ENCODE measurements around the gene PADI4. TPM values are rescaled to one million over a fixed set of nuclear protein-coding genes. Genes with fewer than 3 reads are reported as not detected.

PADI4 gene
- total and polyA plus RNA-seq, 2 donors (not counting 3 experiments of a cell fraction or from before 2014, with no cell fraction given): not detected

DNA sequence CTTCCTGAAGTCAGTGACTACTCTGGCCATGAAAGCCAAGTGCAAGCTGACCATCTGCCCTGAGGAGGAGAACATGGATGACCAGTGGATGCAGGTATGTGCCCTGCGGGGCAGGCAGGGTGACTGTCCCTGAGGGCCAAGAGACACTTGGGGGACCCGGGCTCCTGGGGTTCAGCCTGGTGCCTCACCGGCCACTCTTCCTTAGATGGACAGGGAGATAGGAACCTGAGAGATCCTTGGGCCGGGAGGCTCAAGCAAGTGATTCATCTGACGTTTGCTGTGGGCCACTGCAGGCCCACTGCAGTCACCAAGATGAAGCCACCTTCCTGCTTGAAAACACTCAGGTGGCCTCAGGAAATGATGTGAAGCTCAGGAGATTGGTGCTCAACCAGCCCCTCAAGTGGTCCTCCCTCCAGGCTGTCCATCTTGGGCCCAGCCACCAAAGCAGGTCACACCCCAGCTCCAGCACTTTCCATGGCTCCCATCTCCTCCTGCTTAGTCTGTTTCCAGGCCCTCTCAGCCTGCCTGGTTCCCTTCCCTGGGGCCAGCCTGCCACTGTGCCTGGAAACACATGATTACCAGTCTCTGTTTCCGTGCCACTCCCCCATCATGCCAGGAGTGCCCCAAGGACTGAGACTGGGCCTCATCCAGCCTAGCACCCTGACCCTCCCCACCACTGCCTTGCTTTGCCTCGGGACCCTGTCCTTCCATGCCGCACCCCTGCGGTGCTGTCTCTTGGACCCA is 38.2 kb downstream of the PADI4 start:
- intact Hi-C loops (cut with micrococcal nuclease) (no loop called here), dilution Hi-C loops (cut with MboI; ENCODE audit: extremely low pct_ligation_motif_present, low sequenced_read_pairs) (no loop called here)
- no TSS peak for BruUV-seq (replicated peaks)
- FAIRE-seq (no peak), DNase-seq (ENCODE audit: low read depth, low spot score) (no peak)
- no peaks in the 10 kb centered on the region for H3K36me3 ChIP-seq (ENCODE audit: control insufficient read depth in 2 of 2, extremely low read depth in 1 of 2, insufficient read depth in 2 of 2, low read length in 2 of 2)
- no peak overlapping the region for H3K27ac ChIP-seq (ENCODE audit: insufficient read depth, low read depth, low read length)
- TF ChIP-seq JUN (IDR thresholded peaks at IDR 0.05; ENCODE audit: borderline replicate concordance, insufficient read depth, insufficient read length, low read depth) (no peak), POLR2AphosphoS5 (IDR thresholded peaks at IDR 0.05; ENCODE audit: insufficient read depth, low read depth, low read length) (no peak), MYC (IDR thresholded peaks at IDR 0.05; ENCODE audit: low read depth, low read length) (no peak), POLR2A (IDR thresholded peaks at IDR 0.05; ENCODE audit: low read depth, low read length) (no peak), GATA2 (IDR thresholded peaks at IDR 0.05; ENCODE audit: insufficient read depth, insufficient read length, low read depth, low read length) (no peak), FOS (IDR thresholded peaks at IDR 0.05; ENCODE audit: borderline replicate concordance, insufficient read depth, low read length) (no peak), EZH2 (IDR thresholded peaks at IDR 0.05; ENCODE audit: borderline replicate concordance, low read depth, low read length, severe bottlenecking) (no peak)
- TF ChIP-seq, protein P1, sequence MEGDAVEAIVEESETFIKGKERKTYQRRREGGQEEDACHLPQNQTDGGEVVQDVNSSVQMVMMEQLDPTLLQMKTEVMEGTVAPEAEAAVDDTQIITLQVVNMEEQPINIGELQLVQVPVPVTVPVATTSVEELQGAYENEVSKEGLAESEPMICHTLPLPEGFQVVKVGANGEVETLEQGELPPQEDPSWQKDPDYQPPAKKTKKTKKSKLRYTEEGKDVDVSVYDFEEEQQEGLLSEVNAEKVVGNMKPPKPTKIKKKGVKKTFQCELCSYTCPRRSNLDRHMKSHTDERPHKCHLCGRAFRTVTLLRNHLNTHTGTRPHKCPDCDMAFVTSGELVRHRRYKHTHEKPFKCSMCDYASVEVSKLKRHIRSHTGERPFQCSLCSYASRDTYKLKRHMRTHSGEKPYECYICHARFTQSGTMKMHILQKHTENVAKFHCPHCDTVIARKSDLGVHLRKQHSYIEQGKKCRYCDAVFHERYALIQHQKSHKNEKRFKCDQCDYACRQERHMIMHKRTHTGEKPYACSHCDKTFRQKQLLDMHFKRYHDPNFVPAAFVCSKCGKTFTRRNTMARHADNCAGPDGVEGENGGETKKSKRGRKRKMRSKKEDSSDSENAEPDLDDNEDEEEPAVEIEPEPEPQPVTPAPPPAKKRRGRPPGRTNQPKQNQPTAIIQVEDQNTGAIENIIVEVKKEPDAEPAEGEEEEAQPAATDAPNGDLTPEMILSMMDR (IDR thresholded peaks at IDR 0.05; ENCODE audit: extremely low read depth in 1 of 2, insufficient read depth in 1 of 2, low read depth in 1 of 2, low read length in 2 of 2): no peak
- TF ChIP-seq, protein P2, sequence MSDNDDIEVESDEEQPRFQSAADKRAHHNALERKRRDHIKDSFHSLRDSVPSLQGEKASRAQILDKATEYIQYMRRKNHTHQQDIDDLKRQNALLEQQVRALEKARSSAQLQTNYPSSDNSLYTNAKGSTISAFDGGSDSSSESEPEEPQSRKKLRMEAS (IDR thresholded peaks at IDR 0.05; ENCODE audit: insufficient read depth, insufficient read length): no peak
- H3K9me1 ChIP-seq (replicated peaks; ENCODE audit: control insufficient read depth, extremely low read depth, insufficient read depth, low read length): no peaks in the 10 kb centered on the region
- no peak overlapping the region for H2AFZ ChIP-seq (ENCODE audit: low read depth, low read length)
- H3K4me3 ChIP-seq (replicated peaks in 1 of 3; ENCODE audit: insufficient read depth in 1 of 3, low read depth in 1 of 3, low read length in 3 of 3): no peak overlapping the region
- H3K9ac ChIP-seq (replicated peaks; ENCODE audit: extremely low read depth, insufficient read depth, low read length): no peak overlapping the region
- no peaks in the 10 kb centered on the region for H4K20me1 ChIP-seq (replicated peaks; ENCODE audit: control insufficient read depth, extremely low read depth, insufficient read depth, low read length)
- H3K4me2 ChIP-seq (ENCODE audit: insufficient read depth, low read length): no peak overlapping the region
- ChIA-PET CTCF (interaction anchor here (1.3 kb wide), 1 partner anchor 10 kb away, joined by 3 read pairs; no protein-coding TSS in a partner anchor), POLR2A (no interaction called here)
- H3K4me1 ChIP-seq (ENCODE audit: control insufficient read depth, extremely low read depth, insufficient read depth, low read length): no peaks in the 10 kb centered on the region
- H3K79me2 ChIP-seq (ENCODE audit: control insufficient read depth, insufficient read depth, low read length): no peaks in the 10 kb centered on the region
- no peaks in the 10 kb centered on the region for H3K9me3 ChIP-seq (replicated peaks; ENCODE audit: control insufficient read depth, insufficient read depth, low read length)
- H3K27me3 ChIP-seq (ENCODE audit: control insufficient read depth in 2 of 2, insufficient read depth in 2 of 2, low read length in 2 of 2): no peaks in the 10 kb centered on the region
